NCI-H69 (cell line): Measurements from ENCODE around the gene FSTL5.

Experiments used
- DNase-seq: peaks from one replicate; lab custom pipeline; 2025; lab: John Stamatoyannopoulos, UW

FSTL5 gene

DNA sequence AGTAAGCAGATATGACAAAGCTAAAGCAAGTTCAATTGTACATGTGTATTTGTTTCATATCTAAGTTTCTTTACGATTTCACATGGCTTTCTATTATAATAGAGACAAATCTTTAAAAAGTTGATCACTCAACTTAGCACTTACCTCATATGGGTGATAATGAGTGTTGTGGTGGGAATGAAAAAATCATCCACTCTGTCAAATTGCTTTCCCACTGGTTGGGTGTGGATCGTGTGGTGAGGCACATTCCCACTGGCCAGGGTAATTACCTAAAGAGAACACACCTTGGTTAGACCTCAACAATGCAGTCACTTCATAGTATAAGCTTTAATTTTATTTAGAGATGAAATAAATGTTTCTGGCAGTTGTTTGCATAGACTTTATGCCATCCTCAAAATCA is 708.9 kb downstream of the FSTL5 start:
- DNase-seq, result peak; percentile 1

DNA sequence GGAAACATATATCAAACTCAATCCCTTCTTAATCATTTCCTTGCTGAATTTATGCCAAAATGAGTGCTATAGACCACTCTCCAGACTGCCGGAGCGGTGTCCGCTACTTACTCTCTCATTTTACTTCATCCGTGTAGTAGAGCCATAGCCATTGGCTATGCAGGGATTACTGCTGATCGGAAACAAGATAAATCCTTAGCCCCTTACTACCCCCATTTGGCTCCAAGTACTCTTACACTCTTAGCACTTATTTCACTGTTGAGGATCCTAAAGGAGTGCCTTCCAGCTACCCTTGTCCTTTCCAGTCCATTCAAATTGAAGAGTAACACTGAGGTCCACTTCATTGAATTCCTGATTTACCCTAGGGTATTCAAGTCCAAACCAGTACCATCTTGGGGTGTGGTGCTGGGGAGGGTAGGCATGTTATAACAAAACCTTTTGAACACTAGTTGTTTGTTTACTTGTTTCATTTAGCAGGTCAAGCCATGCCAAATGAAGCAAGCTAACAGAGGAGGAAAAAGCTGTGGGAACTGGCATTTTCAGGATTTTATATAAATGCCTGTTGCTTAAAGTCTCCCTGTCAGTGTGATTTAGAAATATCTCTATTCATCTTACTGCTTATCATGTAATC is 715.1 kb downstream of the FSTL5 start:
- DNase-seq, result no peak

DNA sequence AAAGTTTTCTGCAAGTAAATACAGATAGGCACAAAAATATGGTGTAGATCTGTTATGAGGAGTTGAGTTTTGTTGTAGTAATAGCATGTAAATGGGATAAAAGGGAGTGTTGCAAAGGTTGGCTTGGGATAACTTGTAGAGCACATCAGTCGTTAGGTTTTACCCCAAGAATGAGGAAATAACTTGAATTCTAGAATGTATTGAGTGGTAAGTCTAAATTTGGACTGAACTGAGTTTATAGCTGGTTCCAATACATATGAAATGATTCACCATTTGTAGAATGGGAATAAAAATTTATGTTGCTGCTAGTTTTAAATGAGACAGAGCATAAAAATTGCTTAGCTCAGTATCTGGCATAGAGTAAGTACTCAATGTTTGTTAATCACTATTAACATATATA is 719.2 kb downstream of the FSTL5 start:
- DNase-seq, result no peak

GRCh38 chr4:161442921-161443320 is 720.9 kb downstream of the FSTL5 start:
- no peak for DNase-seq

GRCh38 chr4:161438096-161438495 is 725.7 kb downstream of the FSTL5 start:
- no peak for DNase-seq

DNA sequence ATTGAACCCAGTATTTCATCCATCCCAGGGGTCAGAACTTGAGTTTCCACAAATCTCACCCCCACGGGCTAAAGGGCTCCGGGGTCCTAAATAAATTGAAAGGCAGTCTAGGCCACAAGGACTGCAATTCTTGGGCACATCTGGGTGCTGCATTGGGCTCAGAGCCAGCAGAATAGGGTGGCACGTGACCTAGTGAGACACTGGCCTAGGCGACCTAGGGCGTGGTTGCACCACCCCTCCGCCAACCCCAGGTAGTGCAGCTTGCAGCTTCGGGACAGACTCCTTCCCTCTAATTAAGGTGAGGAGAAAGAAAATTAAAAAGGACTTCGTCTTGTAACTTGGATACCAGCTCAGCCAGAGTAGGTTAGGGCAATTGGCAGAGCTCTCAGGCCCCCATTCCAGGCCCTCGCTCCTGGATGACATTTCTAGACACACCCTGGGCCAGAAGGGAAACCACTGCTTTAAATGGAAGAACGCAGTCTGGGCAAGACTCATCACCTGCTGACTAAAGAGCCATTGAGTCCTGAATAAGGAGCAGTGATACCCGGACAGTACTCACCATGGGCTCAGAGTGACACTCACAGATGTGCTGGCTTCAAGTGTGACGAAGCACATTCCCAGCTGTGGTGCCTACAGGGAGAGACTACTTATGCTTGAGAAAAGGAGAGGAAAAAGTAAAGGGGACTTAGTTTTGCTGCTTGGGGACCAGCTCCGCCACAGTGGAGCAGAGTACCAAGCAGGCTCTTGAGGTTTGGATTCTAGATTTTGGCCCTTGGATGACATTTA is 735.4 kb downstream of the FSTL5 start:
- no peak for DNase-seq

DNA sequence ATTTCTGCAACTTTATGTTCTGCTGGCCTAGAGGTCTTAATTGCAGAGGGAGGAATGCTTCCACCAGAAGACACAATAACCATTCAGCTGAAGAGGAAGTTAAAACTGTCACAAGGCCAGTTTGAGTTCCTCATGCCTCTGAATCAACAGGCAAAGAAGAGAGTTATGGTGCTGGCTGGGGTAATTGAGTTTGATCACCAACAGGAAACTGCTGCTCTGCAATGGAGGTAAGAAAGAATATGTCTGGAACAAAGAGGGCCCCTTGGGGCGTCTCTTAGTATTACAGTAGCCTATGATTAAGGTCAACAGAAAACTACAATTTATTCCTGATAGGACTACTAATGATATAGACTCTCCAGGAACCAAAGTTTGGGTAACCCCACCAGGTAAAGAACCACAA is 744.0 kb downstream of the FSTL5 start:
- DNase-seq, result peak; percentile 84

- DNase-seq, result no peak
Measured at GRCh38 chr4:161411901-161412300, 751.9 kb downstream of the FSTL5 start.

DNA sequence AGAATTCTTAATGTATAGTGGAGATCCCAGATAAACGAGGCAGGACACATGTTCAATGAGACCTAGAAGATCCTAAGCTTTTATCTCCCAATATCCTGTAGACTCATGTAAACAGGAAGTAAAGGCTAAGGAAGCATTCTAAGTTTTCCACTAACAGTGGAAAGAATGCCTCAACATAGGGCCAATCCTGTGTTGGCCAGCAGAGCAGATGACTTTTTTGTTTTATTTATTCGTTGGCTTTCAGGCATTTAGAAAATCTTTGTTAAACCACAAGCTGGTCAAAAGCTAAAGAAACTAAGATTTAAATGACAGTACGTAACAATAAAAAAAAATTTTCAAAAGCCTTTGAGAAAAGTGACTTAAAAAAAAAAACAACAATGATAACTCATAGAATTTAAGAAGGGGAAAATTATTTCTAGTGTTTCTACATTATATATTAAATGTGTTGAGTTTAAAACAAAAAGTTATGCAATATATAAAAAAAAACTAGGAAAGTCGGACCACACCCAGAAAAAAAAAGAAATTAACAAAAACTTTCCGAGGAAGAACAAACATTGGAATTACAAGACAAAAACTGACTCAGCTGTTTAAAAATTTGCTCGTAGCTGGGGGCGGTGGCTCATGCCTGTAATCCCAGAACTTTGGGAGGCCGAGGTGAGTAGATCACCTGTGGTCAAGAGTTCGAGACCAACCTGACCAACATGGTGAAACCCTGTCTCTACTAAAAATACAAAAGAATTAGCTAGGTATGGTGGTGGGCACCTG is 759.3 kb downstream of the FSTL5 start:
- DNase-seq, result no peak

GRCh38 chr4:161403781-161404180 is 760.0 kb downstream of the FSTL5 start:
- DNase-seq, result no peak

- DNase-seq, result no peak
Measured at GRCh38 chr4:161393602-161394001, 770.2 kb downstream of the FSTL5 start.

GRCh38 chr4:161382655-161383054 is 781.1 kb downstream of the FSTL5 start:
- DNase-seq, result no peak

GRCh38 chr4:161376275-161376674 is 787.5 kb downstream of the FSTL5 start:
- no peak for DNase-seq

DNA sequence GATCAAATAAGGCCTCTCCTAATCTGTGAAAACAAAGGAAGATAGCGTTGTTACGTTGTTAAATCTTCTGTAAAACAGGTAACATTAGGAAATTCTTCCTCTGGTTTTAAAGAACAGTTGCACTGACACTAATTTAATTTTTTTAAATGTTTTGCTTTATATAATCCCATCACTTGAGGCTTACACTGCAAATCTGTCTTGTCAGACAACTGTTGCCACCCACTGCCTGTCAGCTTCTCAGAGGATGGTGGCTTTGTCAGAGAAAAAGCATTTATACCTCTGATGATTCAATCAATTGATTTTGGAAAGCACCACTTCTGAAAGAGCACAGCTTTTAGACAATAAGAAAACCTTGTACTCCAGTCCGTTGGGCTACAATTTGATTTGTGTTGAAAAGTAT is 799.1 kb downstream of the FSTL5 start:
- no peak for DNase-seq

GRCh38 chr4:161360982-161361381 is 802.8 kb downstream of the FSTL5 start:
- DNase-seq, result no peak

DNA sequence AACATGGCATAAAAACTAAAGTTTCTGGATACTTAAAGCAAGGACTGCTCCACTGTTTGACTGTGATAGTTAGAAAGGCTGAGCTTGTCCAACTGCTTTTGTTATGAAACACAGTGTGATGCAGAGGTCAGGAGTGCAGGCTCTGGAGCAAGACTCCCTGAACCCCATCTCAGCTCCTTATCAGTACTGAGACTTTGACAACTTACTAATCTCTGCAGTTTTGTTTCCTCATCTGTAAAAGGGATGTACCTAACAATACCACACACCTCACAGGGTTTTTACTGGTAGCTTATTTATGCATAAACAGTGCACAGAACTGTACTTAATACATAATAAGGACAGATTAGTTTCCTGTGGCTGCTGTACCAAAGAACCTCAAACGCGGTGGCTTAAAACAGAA is 804.3 kb downstream of the FSTL5 start:
- no peak for DNase-seq

- DNase-seq, result peak; percentile 79
Measured at GRCh38 chr4:161356351-161356750, 807.4 kb downstream of the FSTL5 start.

DNA sequence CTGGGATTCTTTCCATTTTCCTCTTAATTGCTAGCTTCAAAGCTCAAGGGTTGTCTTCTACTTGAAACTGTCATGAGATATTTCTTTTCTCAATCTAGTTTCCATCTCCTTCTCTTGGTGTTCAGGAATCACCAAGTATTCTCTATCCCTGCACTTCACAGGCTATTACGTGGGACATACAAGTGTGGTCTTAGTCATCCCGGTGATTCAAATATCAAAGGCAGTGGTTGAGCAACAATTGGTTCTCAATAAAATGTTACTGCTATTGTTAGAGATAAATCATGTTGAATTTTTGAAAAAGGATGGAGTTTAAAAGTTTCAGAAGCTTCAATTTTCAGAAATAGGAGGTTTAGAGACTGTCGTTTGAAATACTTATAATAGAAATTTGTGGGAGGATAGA is 812.9 kb downstream of the FSTL5 start:
- no peak for DNase-seq

- no peak for DNase-seq
Measured at GRCh38 chr4:161345741-161346140, 818.1 kb downstream of the FSTL5 start.

DNA sequence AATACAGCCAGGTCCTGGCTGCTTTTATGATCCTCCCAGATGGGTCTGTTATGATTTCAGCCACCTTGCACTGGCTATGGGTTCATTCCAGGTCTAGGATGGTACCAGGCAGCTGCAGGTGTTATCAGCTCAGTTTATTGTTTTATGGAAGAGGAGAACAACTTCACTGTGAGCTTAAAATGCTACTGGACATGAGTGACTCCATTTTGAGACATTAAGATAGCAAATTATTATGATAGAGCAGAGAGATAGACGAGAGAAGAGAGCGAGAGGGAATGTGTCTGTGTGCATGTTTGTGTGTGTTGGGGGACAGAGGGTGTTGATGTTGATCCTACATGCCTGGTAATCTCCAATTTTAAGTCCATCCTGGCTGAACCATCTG is 820.2 kb downstream of the FSTL5 start:
- no peak for DNase-seq

DNA sequence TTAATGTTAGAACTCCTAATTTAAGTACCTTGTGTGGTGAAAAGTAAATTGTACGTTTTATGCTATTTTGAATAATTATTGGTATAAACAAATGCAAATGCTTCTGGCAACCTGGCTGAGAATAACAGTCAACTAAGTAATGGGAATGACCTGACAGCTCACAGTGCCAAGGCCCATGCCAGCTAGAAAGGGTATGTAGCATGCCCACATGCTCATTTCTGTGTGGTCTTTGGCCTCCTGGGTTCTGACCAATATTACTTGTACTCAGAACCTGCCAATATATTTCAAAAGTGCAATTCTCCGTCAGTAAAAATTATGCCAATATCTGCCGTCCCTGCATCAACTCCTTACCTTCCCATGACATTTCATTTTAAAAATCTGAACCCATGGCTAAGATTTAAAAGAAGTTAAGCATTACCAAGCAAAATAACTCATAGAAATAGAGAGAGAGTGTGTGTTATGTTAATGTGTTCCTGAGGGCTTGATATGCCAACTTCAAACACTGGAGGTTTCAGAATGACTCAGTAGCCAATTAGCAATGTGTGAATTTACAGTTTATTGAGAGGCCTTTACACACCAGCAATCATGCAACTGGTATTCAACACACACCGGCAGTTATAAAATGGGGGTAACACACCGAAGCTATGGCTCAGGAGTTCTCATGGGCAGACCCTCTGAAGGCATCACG is 820.8 kb downstream of the FSTL5 start:
- DNase-seq, result no peak

DNA sequence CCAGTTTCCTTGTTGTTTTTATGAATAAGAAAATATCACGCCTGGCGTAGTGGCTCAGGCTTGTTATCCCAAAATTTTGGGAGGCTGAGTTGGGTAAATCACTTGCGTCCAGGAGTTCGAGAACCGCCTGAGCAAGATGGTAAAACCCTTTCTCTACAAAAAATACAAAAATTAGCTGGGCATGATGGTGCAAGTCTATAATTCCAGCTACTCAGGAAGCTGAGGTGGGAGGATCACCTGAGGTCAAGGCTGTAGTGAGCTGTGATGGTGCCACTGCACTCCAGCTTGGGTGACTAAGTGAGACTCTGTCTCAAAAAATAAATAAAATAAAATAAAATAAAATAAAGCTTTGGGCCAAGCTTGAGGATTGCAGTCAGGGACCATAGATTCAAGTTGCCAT is 827.2 kb downstream of the FSTL5 start:
- DNase-seq, result no peak
